NCI-H1048 (cell line): Measurements from ENCODE around the gene ID2.
"Not testable (repeated sequence)": the region's sequence is repeated elsewhere in the genome, so short reads cannot be mapped to it uniquely, and the experiment has no call there.

Experiments used
- DNase-seq: peaks from one replicate; lab custom pipeline; 2025; lab: John Stamatoyannopoulos, UW

Gene ID2

DNA sequence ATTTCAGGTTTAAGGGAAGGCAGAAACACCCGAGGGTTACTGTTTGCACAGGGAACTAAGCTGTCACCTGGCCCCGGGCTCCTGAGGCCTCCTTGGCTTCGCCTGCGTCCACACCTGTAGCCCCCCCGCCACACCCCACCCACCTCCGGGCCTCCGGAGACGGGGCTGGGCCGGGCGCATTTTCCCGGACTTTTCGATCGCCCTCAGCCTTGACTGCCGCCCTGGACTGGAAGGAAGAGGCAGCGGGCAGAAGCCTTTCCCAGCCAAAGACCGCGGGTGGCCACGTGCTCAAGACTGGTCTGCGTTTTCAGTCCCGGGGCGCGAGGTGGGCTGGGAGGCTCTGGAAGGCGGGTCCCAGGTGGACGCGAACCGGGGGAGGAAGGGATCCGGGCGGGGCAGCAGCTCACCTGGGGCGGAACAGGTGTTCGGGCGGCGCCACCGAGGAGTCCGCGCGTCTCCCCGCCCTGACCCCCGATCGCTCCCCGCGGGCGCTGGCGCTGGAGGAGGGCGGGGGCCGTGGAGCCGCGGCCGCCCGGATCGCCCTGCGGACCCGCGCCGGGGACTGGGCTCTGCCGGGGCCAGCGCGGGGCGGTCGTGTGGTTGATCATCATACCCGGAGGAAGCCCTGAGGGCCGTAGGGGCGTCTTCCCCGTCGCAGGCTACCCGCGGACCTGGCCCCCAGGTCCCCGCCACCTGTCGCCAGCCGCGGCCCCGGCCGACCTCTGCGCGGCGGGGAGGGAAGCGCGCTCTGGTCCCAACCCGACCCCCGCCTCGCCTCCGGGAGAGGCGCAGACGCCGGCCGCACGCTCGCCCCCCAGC, 3.2 kb downstream of the ID2 start:
- DNase-seq = no peak

DNA sequence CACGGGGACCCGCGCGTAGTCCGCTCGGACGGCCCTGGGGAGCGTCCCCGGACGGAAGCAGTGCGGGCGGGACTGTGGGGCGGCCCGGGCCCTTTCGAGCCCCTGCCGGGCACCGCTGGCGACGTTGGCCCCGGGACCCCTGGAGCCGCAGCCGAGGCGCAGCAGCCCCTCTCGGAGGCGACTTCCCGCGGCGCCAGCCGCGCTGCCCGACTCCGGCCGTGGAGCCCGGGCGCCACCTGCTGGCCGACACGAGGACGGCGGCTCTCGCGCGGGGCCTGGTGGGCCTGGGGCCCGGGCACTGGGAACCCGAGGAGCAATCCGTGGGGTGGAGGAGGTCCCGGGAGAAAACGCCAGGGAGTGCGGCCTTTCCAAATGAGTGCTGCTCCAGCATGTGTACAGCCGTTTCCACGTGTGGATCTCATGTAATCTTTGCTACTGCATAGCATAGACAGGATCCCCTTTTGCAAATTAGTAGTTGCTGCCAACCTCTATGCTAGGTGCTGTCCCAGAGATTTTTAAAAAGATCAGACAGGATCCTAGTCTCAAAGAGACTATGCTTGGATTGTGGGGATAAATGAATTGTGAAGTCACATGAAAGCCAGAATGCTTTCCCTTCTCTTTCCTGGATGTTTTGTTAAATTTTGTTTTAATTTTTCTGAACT, 4.0 kb downstream of the ID2 start:
- DNase-seq = peak; percentile 16

DNA sequence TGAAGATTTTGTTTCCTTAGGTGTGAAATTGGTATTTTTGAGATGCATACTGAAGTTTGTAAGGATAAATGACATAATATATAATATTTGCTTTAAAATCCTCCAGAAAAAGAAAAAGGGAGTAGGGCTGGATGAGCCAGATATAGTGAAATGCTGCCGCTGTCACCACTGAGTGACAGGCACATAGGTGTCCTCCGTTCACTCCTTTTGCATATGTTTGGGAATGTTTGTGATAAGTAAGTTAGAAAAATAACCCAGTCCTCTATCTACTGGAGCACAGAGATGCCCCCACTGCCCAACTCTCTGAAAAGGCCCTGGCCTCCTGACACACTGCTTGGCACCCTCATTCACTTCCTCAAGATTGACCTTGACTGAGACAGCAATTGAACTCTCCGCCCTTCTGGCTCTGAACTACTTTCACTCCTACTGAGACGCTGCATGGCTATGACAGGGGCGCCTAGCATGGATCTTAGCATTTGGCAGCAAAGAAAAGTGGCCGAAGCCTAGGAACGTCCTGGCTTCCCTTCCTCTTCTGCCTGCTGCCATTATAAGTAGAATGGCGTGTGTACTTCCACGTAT, 10.1 kb downstream of the ID2 start:
- DNase-seq = no peak

DNA sequence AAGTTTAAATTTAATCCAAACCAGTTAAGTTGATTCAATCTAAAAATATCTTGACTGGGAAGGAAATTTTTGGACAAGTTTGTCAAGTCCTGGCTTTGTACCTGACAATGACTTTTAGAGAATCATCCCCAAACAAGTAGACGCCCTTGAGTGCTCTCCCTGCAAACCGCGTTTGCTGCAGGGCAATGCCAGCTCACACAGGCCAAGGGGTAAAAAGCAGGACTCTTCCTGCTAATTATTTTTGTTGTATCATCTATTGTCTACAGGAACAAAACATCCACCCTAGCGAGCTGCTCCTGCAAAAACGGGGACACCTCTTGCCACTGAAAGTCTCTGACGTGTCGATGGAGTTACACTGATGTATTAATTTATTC, 10.9 kb downstream of the ID2 start:
- no peak for DNase-seq

DNA sequence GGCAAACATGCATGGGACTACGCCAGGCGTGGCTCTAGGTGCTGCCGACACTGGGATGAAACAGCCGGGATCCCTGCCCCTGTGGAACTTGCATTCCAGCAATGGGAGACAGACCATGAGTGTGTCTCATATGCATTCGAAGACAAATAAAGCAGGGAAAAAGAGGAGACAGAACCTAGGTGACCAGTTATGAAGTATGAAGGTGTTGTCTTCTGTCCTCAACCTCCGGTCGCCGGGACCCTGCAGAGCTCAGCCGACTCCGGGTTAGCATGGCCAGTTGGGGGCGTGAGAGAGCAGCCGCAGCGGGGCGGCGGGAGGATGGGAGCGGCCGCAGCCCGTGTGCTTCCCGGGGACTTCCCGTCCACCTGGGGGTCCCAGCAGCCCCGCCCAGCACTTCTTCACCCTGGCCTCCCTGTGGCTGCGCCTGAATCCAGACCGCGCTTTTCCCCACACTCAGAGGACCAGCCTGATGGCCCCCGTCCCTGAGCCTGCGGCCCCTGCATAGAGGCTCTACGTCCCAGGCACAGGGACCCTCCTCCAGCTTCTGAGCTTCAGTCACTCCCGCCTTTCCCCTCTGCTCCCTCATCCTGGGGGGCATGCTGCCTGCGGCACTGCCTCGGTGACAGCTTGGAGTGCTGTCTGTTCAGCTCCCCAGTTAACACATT, 11.4 kb downstream of the ID2 start:
- peak; percentile 53 for DNase-seq

DNA sequence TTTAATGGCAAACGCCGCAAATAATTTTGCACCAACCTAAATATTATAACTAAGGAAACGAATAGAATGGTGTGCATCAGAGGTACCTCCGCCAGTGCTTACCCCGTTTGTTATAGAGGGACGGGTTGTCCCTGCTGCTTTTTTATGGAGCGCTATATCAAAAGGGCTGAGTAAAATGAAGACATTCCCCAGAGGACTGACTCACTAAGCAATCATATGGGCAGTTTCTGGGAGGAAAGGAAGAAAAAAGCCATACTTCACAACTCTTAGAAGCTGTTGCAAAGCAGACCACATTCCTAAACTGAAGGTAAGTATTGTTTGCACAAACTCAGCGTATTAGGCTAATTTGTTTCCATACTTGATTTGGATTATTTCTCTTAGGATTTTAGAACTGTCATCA, 12.9 kb downstream of the ID2 start:
- no peak for DNase-seq

DNA sequence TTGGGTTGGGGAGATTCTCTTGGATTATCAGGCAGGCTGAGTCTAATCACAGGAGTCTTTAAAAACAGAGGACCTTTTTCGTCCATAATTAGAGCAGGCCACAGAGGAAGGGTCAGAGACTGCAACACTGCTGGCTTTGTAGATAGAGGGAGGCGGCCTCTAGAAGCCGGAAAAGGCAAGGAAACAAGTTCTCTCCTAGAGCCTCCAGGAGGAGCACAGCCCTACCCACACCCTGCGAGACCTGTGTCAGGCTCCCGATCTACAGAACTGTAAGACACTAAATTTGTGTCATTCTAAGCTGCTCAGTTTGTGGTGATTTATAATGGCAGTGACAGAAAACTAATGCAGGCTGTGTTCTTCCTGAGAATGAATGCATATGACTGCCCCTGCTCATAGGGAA, 15.3 kb downstream of the ID2 start:
- no peak for DNase-seq

DNA sequence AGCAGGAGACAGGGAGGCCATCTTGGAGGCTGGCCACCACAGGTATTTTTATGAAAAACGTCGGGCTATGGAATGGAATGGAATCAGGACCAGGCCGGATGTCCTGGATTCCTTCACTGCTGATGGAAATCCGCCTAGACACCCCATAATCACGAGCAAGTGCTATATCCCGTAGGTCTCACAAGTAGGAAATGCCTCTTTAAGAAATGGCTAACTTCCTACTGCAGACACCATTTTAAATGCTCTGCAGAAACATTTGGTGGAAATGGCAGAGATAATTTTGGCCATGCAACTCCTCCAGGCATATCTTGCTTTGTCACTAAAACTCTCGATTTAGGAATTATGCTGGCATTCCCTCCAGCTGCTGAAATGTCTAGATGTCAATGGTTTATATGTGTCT, 18.0 kb downstream of the ID2 start:
- DNase-seq = no peak

DNA sequence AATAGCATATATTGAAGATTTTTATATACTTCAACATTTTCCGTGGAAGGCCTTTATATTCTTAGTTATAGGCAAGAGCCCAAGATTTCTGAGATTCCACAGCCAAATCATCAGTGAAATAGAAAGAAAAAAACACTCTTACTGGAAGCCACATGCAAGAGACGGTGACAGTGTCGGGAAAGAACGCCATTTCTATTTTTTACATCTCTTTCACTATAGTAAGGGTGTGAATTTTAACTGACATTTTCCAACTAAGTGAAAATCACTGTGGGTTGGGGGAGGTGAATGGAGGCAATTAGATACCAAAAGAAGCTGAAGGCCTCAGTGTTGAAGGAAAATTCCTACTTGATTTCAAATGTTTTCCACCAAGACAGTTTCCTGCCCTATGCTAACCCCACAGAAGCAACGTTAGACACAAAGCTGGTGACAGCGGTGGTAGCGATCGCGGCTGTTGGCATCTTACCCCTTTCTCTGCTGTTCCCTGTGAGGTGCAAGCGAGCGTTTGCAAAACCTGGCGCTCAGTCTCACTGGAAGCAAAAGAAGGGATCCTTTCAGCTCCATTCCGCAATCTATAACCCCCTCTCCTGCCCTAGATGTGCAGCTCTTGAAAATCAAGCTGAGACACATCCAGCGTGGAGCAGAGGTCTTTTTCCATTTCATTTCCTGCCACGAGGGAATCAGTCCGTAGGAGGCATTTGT, 20.0 kb downstream of the ID2 start:
- DNase-seq = no peak

DNA sequence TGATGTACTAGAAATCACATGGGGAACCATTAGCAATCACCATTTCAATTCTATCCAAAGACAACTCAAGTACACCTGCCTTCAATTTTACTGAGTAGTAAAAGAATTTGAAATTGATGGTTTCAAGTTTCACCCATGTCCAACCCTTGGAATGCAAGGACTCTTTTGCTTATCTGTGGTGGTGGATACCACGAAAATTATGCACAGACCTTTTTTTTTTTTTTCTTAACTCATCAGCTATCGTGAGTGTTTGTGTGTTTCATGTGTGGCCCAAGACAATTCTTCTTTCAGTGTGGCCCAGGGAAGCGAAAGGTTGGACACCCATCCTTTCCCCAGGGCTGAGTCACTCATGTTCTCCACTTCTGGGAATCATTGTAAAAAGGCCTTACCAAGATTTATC, 23.1 kb downstream of the ID2 start:
- DNase-seq = no peak

DNA sequence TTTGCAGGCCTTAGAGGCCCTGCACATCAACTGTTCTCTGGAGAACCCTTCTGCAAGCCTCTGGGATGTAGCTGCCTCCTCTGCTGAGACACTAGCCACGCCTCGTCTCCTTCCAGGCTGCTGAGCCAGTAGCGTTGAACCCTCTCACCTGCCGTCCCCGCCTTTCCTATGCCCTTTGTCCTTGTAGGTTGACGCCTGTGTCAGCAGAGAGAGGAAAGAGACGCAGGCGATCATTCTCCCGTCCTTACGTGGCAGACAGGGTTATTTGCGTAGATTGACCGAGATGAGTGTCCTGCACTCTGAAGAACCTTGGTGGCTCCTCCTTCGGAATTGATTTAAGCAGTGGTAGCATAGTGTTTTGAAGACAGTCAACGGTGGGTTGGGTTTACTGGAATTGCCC, 27.8 kb downstream of the ID2 start:
- no peak for DNase-seq

DNA sequence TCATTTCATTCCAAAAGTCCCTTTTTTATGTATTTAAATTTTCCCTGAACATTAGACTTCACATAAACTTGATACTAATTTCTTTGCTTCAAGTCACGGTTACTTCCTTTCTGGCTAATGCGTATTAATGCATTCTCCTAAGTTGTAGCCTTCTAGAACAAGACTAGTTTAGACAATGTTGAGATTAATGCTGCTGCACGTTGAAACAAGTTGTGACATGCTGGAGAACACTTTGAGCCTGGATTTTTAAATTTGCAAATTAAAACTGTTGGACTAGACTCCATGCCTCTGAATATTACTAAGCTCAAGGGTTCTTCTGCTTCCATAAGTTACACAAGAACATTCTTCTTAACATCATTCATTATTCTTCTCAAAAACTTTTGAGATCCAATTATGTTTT, 29.1 kb downstream of the ID2 start:
- DNase-seq = no peak

DNA sequence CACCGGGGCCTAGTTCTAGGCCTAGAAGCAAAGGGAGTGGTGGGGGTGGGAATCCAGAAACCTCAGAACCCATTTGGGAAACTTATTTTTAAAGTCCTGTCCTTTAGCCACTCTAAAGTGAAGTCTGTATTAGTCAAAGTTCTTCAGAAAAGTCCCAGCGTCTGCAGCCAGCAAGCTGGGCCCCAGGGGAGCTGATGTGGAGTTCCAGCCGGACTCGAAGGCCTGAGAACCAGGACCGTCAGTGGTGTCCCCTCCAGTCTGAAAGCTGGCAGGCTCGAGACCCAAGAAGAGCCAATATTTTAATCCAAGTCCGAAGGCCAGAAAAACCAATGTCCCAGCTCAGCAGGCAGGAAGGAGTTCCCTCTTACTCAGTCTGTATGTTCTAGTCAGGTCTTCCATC, 32.4 kb downstream of the ID2 start:
- no peak for DNase-seq

DNA sequence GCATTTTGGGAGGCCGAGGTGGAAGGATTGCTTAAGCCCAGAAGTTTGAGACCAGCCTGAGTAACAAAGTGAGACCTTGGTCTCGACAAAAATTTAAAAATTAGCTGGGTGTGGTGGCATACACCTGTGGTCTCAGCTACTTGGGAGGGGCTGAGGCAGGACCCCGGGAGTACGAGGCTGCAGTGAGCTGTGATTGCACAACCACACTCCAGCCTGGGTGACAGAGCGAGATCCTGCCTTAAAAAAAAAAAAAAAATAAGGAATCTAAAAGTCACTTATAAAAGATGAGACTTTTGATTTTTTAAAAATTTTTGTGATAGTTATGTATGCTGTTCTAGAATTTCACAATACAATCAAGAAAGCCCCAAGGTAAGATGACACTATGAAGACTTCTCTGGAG, 33.1 kb downstream of the ID2 start:
- no peak for DNase-seq

DNA sequence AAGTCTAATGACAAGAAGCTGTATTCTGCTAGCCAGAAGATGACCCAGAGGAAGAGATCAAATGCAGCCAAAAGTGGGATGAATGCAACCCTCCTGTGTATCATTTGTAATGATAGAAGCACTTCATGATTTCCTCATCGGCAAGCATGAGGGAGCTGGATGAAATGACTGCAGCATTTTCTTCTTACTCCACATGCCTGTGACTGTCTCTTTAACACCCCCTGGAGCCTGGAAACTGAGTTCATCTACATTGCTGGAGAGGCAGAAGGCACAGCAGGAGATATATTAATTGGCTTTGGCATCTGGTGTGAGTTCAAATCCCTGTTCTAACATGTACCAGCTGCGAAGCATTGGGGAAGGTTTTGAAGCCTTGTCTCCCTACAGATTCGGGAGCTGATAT, 37.7 kb downstream of the ID2 start:
- no peak for DNase-seq

DNA sequence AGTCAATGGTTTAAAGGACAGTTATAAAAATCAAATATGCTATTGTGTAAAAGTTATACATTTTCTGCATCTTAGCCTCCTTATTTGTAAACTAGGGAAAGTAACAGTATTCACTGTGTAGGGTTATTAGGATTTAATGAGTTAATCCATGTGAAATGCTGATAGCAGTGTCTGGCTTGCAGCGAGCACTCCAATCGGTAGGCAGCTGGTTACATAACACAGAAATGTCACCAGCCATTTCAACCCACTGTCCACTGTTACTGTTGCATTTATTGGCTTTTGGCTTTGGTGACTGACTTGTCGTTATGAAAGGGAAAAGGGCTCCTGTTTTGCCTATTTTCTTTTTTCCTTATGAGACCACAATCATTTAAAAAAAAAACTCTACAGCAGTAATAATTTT, 38.9 kb downstream of the ID2 start:
- no peak for DNase-seq

DNA sequence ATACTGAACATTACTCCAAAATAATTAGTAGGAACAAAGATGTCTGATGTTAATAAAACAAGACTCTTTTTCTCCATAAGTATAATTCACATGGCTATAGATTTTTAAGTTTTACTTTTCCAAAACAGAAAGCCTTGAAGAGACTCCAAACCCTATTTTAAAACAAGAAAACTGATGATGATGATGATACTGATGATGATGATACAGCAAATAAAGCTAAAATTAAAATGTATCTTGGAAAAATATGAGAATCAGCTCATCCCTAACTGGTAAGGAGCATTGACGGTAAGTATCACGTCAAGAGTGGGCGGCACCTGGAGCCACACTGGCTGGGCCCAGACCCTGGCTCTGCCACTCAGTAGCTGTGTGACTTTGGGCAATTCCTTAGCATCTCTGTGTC, 39.6 kb downstream of the ID2 start:
- no peak for DNase-seq

DNA sequence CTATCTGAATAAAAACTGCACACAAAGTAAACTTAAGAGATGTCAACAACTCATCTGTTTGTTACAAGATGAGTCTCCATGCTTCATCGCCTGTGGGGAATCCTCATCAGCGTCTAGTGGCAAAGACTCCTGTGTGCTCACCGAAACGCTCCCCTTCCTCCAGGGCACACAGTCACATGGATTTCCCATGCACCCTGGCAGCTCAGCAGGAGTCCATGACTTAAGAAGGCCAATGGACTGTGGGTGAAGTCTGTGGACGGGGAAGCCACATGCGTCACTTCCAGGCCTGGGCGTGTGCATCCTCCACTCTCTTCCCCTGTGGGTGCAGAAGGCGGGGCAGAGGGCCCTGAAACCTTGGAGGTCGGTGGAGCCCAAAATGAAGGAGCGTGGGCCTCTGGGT, 41.1 kb downstream of the ID2 start:
- DNase-seq = no peak

DNA sequence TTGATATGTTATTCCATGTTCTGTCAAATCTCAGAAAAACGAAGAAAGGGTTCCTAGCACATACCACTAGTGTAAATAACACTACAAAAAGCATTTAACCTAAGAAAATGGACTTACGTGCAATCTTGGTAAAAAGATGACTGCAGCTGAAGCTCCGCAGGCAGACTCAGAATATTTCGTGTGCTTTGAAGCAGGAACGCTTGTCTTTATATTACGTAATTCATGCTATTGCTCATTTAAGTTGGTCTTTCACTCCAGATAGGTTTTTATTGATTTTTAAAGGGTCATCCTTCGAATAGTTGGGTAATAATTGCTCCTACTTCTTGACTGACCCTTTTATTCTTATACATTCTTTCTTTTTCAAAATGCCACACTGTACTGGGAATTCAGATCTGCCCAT, 44.0 kb downstream of the ID2 start:
- no peak for DNase-seq

DNA sequence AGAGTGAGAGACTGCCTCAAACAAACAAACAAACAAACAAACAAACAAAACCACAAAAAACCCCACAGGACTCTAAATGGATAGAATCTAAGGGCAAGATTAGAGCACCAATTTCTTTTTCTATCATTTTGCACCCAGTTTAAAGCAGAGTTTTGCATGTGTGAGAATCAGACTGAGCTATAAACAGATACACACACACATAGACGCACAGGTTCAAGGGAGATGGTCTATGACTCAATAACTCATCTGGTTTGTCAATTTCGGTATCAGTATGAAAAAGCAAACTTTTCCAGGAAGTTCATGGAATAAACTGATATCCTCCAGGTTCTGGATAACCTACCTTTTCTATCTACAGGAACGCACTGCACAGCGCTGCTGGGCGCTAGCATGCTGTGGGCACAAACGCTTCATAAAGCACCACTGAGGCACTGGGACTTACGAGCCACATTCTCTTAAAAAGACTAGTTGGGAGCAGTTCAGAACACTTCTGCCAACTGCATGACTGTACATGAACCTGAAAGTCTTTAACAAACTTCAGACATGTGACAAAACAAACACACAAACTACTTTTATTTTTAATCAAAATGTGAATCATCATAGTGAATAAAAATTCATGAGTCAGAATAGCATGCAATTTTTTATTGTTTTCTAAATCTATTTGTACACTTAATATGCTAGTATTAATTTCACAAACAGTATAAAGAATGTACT, 46.6 kb downstream of the ID2 start:
- no peak for DNase-seq

DNA sequence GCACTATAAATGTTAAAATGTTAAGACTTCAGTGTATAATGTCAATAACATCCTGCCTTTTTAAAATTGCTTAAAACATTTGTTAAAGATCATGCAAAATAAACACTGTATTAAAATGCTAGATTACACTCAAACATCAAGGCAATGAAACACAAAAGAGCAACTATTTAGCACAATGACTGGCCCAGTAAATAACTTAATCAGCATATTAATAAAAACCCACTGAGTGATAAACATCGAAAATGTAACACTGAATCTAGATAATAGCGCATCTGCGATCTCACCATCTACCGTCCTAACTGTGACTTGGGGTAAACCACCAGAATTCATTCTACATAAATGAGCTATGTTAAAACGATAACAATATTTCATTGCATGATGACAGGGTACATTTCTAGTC, 47.2 kb downstream of the ID2 start:
- DNase-seq = not testable (repeated sequence)

DNA sequence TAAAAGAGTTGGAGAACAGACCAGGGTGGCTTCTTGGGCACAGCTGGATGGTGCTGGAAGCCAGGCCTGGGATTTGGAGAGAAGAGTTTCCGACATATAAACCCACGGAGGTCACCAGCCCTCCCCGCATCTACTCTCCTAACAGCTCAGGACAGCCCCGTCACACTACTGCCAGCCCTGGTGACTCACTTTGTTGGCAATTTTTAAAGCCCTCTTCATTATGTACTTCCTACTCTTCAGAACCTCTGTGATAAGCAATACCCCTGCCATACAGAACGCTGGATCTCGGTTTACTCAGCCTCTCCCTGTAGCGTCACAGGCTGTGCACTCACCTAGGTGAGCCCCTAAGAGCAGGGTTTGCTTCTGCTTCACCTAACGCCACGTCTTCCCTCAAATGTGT, 48.1 kb downstream of the ID2 start:
- no peak for DNase-seq
